GM06990 (cell line): ENCODE measurements around the gene ARHGAP45.

Experiments used
- DNase-seq: peaks from one replicate; pipeline ENCODE4 v3.0.0-alpha.2; 2011; ENCODE audit not compliant: insufficient read length; ENCODE audit errors: extremely low read depth
- H3K27me3 ChIP-seq: replicated peaks from 2 replicates; pipeline ENCODE4 v1.6.0; 2011; ENCODE audit warnings: low read length; ENCODE audit not compliant: control insufficient read depth, insufficient read depth
- H3K36me3 ChIP-seq: 2 replicates; pipeline ENCODE4 v1.5.1; 2011; ENCODE audit warnings: low read length; ENCODE audit not compliant: control insufficient read depth, insufficient read depth
- H3K4me3 ChIP-seq: replicated peaks from 2 replicates; pipeline ENCODE4 v1.5.1; 2011; ENCODE audit warnings: low read depth, mild to moderate bottlenecking, control low read depth, low read length
- TF ChIP-seq, protein P1 (sequence below): IDR thresholded peaks from 2 replicates; pipeline ENCODE4 v1.5.1; 2011; ENCODE audit warnings: low read length, control low read depth, mild to moderate bottlenecking, inconsistent platforms; ENCODE audit not compliant: insufficient read depth, poor library complexity, severe bottlenecking

Gene ARHGAP45

DNA sequence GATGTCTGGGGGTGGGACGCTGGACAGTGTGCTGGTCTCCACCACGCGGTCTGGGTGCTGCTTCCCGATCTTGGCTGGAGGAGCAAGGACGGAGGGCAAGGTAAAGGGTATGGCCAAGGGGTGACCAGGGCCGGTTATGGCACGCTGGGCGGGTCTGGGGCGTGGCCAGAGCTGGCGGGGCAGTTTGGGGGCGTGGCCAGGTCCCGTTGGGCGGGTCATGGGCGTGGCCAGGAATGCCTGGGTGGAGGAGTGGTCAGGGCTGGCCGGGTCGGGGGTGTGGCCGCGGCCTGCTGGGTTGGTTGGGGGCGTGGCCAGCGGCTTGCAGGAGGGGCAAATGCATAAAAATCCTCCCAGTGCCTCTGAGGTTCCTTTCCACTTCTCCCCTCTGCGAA is 56.0 kb downstream of the ARHGAP45 start:
- DNase-seq: peak; percentile 79

DNA sequence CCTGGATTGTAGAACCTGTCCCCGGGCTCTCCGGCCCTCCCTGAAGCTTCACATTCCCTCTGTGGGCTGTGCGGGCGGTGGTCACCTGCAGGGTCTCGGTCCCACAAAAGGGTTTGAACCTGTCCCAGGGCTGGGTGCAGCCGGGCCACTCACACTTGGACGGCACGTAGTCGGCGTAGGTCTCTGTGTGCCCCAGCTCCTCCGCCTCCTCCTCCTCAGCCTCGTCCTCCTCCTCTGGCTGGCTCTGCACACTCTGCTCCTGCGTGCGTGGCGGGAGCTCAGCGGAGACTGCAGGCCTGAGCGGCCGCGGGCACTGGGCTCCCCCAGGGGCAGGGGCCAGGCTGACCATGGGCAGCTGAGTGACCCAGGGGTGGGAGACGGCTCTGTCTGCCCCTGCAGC is 56.4 kb downstream of the ARHGAP45 start:
- TF ChIP-seq, protein P1, sequence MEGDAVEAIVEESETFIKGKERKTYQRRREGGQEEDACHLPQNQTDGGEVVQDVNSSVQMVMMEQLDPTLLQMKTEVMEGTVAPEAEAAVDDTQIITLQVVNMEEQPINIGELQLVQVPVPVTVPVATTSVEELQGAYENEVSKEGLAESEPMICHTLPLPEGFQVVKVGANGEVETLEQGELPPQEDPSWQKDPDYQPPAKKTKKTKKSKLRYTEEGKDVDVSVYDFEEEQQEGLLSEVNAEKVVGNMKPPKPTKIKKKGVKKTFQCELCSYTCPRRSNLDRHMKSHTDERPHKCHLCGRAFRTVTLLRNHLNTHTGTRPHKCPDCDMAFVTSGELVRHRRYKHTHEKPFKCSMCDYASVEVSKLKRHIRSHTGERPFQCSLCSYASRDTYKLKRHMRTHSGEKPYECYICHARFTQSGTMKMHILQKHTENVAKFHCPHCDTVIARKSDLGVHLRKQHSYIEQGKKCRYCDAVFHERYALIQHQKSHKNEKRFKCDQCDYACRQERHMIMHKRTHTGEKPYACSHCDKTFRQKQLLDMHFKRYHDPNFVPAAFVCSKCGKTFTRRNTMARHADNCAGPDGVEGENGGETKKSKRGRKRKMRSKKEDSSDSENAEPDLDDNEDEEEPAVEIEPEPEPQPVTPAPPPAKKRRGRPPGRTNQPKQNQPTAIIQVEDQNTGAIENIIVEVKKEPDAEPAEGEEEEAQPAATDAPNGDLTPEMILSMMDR: no peak
- H3K36me3 ChIP-seq: peaks cover 49% of the 10 kb centered on the region
- no peak for DNase-seq
- no peaks in the 10 kb centered on the region for H3K27me3 ChIP-seq
- H3K4me3 ChIP-seq: no peak overlapping the region

More for the DNA sequence above, 56.0 kb downstream of the ARHGAP45 start:
- TF ChIP-seq, protein P1: no peak
- no peaks in the 10 kb centered on the region for H3K27me3 ChIP-seq
- no peak overlapping the region for H3K4me3 ChIP-seq
- peaks cover 50% of the 10 kb centered on the region for H3K36me3 ChIP-seq

DNA sequence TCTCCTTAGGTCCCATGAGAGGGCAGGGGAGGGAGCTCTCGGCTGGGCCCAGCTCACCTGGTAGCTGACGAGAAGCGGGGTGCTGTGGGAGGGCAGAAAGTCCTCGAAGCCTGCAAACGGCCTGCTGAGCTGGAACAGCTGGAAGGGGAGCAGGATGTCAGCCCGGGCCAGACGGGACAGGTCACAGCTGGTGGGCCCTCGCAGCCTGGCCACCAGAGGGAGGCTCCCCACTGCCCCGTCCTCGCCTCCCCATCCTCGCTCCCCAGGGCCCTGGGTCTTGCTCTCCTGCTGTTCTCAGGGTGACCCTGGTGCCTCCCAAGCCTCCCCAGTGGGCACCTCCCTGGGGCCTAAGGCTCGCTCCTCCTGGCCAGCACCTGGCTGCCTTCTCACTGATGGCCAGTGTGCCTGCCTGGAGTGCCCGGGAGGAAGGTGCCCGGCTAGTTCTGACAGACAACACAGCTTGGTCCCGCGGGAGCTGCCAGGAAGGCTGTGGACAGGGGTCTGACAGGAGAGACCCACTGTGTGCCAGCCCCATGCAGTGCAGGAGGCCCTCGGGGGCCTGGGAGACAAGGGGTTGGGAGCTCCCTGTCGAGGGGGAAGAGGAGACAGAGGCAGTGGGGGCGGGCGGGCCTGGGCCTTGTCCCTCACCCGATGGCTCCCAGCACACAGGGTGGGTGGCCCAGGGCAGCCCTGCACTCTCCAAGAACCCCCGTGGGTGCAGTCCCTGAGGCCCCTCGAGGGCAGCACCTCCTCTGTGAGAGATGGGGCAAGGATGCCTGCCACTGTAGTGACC is 57.1 kb downstream of the ARHGAP45 start:
- no peak overlapping the region for H3K4me3 ChIP-seq
- TF ChIP-seq, protein P1: no peak
- DNase-seq: no peak
- no peaks in the 10 kb centered on the region for H3K27me3 ChIP-seq
- H3K36me3 ChIP-seq: peaks cover 45% of the 10 kb centered on the region

DNA sequence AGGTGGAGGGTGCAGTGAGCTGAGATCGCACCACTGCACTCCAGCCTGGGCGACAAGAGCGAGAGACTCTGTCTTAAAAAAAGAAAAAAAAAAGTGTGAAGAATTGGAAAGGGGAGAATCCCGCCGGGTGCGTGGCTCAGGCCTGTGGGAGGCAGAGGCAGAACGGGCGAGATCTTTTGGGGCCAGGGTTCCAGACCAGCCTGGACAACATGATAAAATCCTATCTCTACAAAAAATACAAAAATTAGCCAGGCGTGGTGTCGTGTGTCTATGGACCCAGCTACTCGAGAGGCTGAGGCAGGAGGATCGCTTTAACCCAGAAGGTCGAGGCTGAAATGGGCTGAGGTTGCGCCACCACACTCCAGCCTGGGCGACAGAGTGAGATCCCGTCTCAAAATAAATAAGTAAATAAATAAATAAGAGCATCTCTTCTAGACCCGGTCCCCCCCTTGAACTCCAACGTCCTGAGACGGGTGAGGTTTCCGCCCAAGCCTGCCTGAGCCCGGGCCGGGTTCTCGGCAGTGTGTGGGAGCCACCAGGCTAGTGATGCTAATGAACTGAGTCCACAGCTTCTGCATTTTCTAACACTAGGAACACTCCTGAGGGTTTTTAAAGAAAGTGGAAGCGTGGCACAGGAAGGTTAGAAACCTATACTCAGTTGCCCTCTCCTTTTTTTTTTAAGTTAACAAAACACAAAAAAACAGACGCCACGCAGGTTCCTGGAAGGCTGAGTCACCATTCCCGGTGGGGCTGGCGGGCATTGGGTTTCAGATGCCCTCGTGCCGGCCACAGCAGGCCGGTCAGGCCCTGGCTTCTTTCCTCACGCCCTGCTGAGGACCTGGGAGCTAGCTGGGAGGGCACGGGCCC is 58.9 kb downstream of the ARHGAP45 start:
- Histone ChIP-seq H3K4me3 (no peak overlapping the region), H3K36me3 (peaks cover 38% of the 10 kb centered on the region), H3K27me3 (no peaks in the 10 kb centered on the region)
- TF ChIP-seq, protein P1: no peak
- DNase-seq: no peak

DNA sequence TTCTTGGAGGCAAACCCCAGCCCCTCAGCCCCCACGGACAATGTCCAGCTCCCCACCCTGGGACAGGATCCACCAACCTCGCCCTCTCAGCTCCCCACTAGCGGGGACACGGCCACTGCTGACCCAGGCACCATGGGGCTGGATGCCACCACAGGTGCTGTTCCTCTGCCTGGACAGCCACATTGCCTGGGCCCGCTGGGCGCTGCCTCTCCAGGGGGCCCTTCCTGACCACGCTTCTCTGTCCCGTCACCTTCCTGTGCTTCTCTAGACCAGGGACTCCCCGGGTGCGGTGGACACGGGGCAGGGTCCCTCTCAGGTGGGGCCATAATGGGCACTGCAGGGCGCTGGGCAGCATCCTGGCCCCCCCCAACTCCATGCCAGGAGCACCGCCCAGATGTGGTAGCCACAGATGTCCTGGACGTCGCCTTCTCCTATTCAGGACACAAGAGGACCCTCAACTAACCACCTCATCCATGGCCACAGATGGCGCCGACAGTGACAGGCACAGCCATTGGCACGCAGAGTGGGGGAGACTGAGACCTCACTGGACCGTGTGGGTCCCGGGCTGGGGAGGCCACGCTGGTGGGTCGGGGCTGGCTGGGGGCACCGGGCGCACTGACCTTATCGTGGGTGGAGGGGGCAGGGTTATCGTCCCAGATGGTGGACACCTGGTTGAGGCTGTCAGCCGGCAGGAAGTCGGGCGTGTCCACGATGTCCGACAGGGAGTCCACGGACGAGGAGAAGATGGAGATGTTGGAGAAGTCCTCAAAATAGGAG is 60.2 kb downstream of the ARHGAP45 start:
- no peak for DNase-seq
- Histone ChIP-seq H3K4me3 (no peak overlapping the region), H3K36me3 (peaks cover 32% of the 10 kb centered on the region), H3K27me3 (no peaks in the 10 kb centered on the region)
- TF ChIP-seq, protein P1: no peak
